GM19324 (cell line): ENCODE measurements around the gene SLCO2A1.

ENCODE experiments used
- ATAC-seq: cut with Tn5 transposase; IDR thresholded peaks from one replicate; pipeline ENCODE4 v1.9.1; 2021; ENCODE audit warnings: mild to moderate bottlenecking, moderate library complexity; ENCODE audit not compliant: unreplicated experiment, low FRiP score

Gene SLCO2A1

GRCh38 chr3:133915685-133916658 is 113.8 kb downstream of the SLCO2A1 start:
- ATAC-seq: no peak

GRCh38 chr3:133914839-133915600 is 114.7 kb downstream of the SLCO2A1 start:
- ATAC-seq: no peak

DNA sequence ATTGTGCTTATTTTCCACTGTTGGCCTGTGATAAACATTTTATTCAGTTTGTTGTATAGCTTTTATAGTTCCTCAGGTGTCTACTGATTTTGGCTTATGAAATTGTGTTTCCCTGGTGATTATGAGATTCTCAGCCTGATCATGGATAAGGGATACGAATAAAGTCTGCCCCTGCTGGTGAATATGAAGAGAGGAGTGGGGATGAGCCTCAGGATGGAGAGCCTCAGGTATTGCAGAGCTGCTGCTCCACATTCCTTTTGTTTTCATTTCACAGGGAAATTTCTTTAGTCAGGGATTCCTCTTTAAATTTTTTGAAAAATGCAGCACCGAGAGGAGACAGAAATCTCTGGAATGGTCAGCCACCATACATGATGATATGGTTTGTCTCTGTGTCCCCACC is 119.3 kb downstream of the SLCO2A1 start:
- ATAC-seq: no peak

- no peak for ATAC-seq
Measured at GRCh38 chr3:133905376-133905775, 124.3 kb downstream of the SLCO2A1 start.

GRCh38 chr3:133901847-133902246 is 127.9 kb downstream of the SLCO2A1 start:
- no peak for ATAC-seq

- ATAC-seq: no peak
Measured at GRCh38 chr3:133901083-133901482, 128.6 kb downstream of the SLCO2A1 start.

- no peak for ATAC-seq
Measured at GRCh38 chr3:133899311-133899710, 130.4 kb downstream of the SLCO2A1 start.

DNA sequence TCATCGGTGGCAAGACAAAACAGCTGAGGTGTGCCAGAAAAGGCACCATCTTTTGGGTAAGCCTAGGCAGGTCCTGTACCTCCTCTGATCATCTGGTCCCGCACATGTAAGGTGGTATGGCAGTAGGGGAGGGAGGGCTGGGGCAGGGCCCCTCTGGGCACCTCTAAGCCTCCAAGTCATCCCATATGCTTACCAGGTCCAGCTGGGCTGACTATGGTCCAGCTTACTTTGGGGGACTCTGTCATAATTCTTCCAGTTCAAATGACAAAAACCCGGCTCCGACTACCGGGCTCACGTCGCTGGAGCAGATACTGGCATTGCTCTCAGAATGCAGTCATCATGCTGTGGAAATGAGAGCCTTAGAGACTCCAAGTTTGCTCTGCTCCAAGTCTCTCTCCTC is 132.2 kb downstream of the SLCO2A1 start:
- ATAC-seq: no peak

- no peak for ATAC-seq
Measured at GRCh38 chr3:133896002-133896761, 133.5 kb downstream of the SLCO2A1 start.

- ATAC-seq: no peak
Measured at GRCh38 chr3:133895208-133896001, 134.3 kb downstream of the SLCO2A1 start, which contains the start of gene RAB6B. RAB6B (minus strand) TSS chr3:133895882; CDS start chr3:133895466, 416 bp downstream.

GRCh38 chr3:133894353-133895207 is 135.1 kb downstream of the SLCO2A1 start:
- no peak for ATAC-seq

- ATAC-seq: no peak
Measured at GRCh38 chr3:133893683-133894352, 135.9 kb downstream of the SLCO2A1 start.

GRCh38 chr3:133892541-133893231 is 137.0 kb downstream of the SLCO2A1 start:
- no peak for ATAC-seq

- no peak for ATAC-seq
Measured at GRCh38 chr3:133891662-133892378, 137.9 kb downstream of the SLCO2A1 start.

- ATAC-seq: no peak
Measured at GRCh38 chr3:133890972-133891644, 138.6 kb downstream of the SLCO2A1 start.

- ATAC-seq: no peak
Measured at GRCh38 chr3:133890037-133890436, 139.7 kb downstream of the SLCO2A1 start.
